Vagina (tissue), 2 donors: ENCODE results near the gene LRRC38.

Experiments used
- CTCF ChIP-seq, 3 experiments: fragments of 450-650 bp in 2 of 3; fragments of 200-600 bp in 1 of 3; sonication (generic) in 1 of 3; IDR thresholded peaks; one replicate each; pipeline ENCODE4 v1.5.1; 2017 to 2019; ENCODE audit warnings: antibody characterized with exemption in 3 of 3, mild to moderate bottlenecking in 2 of 3, moderate library complexity in 2 of 3
- POLR2A ChIP-seq, 2 donors: fragments of 450-650 bp; IDR thresholded peaks; one replicate each; pipeline ENCODE4 v1.6.1; 2017; ENCODE audit warnings: antibody characterized with exemption in 2 of 2, mild to moderate bottlenecking in 2 of 2, moderate library complexity in 2 of 2
- POLR2AphosphoS5 ChIP-seq, 2 donors: sonication (generic); formaldehyde crosslinking; IDR thresholded peaks; one replicate each; pipeline ENCODE4 v1.9.0; 2017; ENCODE audit warnings: antibody characterized with exemption in 2 of 2, mild to moderate bottlenecking in 2 of 2, low read depth in 1 of 2; ENCODE audit not compliant: insufficient read depth in 1 of 2

GRCh38 chr1:13462682-13463081 lies 51.1 kb downstream of the LRRC38 start:
- TF ChIP-seq CTCF (IDR thresholded peaks at IDR 0.05) (no peak), POLR2A (IDR thresholded peaks at IDR 0.05) (no peak), POLR2AphosphoS5 (IDR thresholded peaks at IDR 0.05; ENCODE audit: insufficient read depth in 1 of 2, low read depth in 1 of 2) (no peak)
